GM12891 (cell line): ENCODE data around the gene ADAP1.

Source experiments
- POLR2A ChIP-seq: IDR thresholded peaks from 2 replicates; pipeline ENCODE4 v1.6.1; 2011; ENCODE audit warnings: low read depth, low read length, control low read depth
- POLR2AphosphoS5 ChIP-seq: IDR thresholded peaks from 2 replicates; pipeline ENCODE4 v1.6.1; 2011; ENCODE audit warnings: low read depth, low read length, control low read depth
- SPI1 ChIP-seq: IDR thresholded peaks from 2 replicates; pipeline ENCODE4 v1.6.1; 2011; ENCODE audit warnings: low read depth, low read length, control low read depth
- TAF1 ChIP-seq: IDR thresholded peaks from 2 replicates; pipeline ENCODE4 v1.6.1; 2011; ENCODE audit warnings: low read depth, low read length, control low read depth

- TF ChIP-seq POLR2A (no peak), POLR2AphosphoS5 (no peak), TAF1 (no peak), SPI1 (no peak)
Measured at GRCh38 chr7:960269-960871, 5.9 kb upstream of the ADAP1 start.
